Endodermal cell (in vitro differentiated cells): ENCODE data around the gene ECHS1. TPM values are rescaled to one million over a fixed set of nuclear protein-coding genes. Genes with fewer than 3 reads are reported as not detected.

ENCODE experiments used
- DNase-seq: peaks from one replicate; pipeline ENCODE4 v3.0.0-alpha.2; 2017
- H3K27ac ChIP-seq: 2 replicates; pipeline ENCODE4 v1.5.1; 2013; ENCODE audit warnings: mild to moderate bottlenecking, low read depth, low read length, moderate library complexity
- H3K27me3 ChIP-seq: 2 replicates; pipeline ENCODE4 v1.6.1; 2013; ENCODE audit warnings: mild to moderate bottlenecking, low read length, moderate library complexity; ENCODE audit not compliant: insufficient read depth, control insufficient read depth, poor library complexity, severe bottlenecking
- H3K36me3 ChIP-seq: 2 replicates; pipeline ENCODE4 v1.7.0; 2013; ENCODE audit warnings: mild to moderate bottlenecking, low read length, moderate library complexity; ENCODE audit not compliant: control insufficient read depth, insufficient read depth
- H3K4me1 ChIP-seq: one replicate; pipeline ENCODE4 v1.7.0; 2013; ENCODE audit warnings: low read length; ENCODE audit not compliant: control insufficient read depth, insufficient read depth
- H3K4me3 ChIP-seq: 2 replicates; pipeline ENCODE4 v1.5.1; 2013; ENCODE audit warnings: mild to moderate bottlenecking, low read length, moderate library complexity
- H3K9ac ChIP-seq: 2 replicates; pipeline ENCODE4 v1.6.1; 2013; ENCODE audit warnings: mild to moderate bottlenecking, low read length, moderate library complexity; ENCODE audit not compliant: poor library complexity, severe bottlenecking; ENCODE audit errors: extremely low read depth
- H3K9me3 ChIP-seq: 2 replicates; pipeline ENCODE4 v1.6.1; 2013; ENCODE audit warnings: mild to moderate bottlenecking, low read length, moderate library complexity; ENCODE audit not compliant: control insufficient read depth
- H3K27ac Mint-ChIP-seq: 2 replicates; pipeline ENCODE4 v1.8.0; 2020; ENCODE audit warnings: mixed read lengths
- H3K27me3 Mint-ChIP-seq: 2 replicates; pipeline ENCODE4 v1.8.0; 2021; ENCODE audit warnings: mild to moderate bottlenecking, mixed read lengths; ENCODE audit not compliant: insufficient read depth
- H3K36me3 Mint-ChIP-seq: 2 replicates; pipeline ENCODE4 v1.8.0; 2020; ENCODE audit warnings: low read depth, mixed read lengths
- H3K4me1 Mint-ChIP-seq: 2 replicates; pipeline ENCODE4 v1.8.0; 2020; ENCODE audit warnings: mixed read lengths
- H3K4me3 Mint-ChIP-seq: 2 replicates; pipeline ENCODE4 v1.8.0; 2020; ENCODE audit warnings: mild to moderate bottlenecking, moderate library complexity, mixed read lengths
- H3K9me3 Mint-ChIP-seq: 2 replicates; pipeline ENCODE4 v1.8.0; 2020; ENCODE audit warnings: mild to moderate bottlenecking, mixed read lengths
- WGBS, 2 experiments: methylation state at CpG; one replicate each; pipeline versions ENCODE4 v1.1.5 to v1.1.7; 2013; ENCODE audit warnings: missing lambda C conversion rate in 2 of 2, mixed read lengths in 1 of 2; ENCODE audit not compliant: insufficient coverage in 1 of 2, insufficient read length in 1 of 2; 5-methylcytosine and 5-hydroxymethylcytosine counted together
- microRNA-seq: library from miRNA; unstranded; fragments of <30 nt; microRNA quantifications from one replicate; pipeline ENCODE4 v1.2.0, GENCODE V29; 2020; ENCODE audit warnings: borderline microRNAs expressed
- total RNA-seq, 2 donors: library from RNA; stranded (reverse); fragmentation: NEBNext Ultra II Directional in 1 of 2; extraction: Animal tissue kit (Norgen Biotek cat#: 25700) in 1 of 2; gene quantifications; 2 replicates in 1 of 2; 3 replicates in 1 of 2; pipeline ENCODE4 v1.2.1, GENCODE V29; 2021
- TF ChIP-seq, protein P1 (sequence below): fragments of 200-600 bp; sonication (generic); conservative IDR thresholded peaks from 2 replicates; pipeline ENCODE4 v1.5.0; 2021; ENCODE audit warnings: antibody characterized with exemption, mild to moderate bottlenecking

Gene ECHS1
- total RNA-seq, 2 donors from 2014 or later, result 92.3 to 102 TPM

DNA sequence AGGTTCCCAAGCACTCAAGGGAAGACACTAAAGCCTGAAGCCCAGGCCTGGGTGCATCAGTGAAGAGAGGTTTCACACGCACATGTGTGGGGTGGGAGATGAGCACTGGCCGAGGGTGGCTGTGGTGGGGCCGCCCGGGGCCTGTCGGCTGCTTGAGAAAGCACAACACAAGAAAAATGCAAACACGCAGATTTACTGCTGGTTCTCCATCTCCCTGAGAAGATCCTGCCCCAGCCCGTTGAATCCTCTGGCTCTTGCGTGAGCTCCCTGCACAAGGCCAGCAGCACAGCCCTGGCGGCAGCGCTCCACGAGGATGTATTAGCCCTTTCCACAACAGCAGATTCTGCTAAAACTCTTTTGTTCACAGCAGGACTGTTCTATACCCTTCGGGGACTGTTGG is 58.2 kb downstream of the ECHS1 start:
- WGBS, 2 experiments, result 94 to 97% methylated on average over 11 to 12 of the region's 12 CpGs
- TF ChIP-seq, protein P1, sequence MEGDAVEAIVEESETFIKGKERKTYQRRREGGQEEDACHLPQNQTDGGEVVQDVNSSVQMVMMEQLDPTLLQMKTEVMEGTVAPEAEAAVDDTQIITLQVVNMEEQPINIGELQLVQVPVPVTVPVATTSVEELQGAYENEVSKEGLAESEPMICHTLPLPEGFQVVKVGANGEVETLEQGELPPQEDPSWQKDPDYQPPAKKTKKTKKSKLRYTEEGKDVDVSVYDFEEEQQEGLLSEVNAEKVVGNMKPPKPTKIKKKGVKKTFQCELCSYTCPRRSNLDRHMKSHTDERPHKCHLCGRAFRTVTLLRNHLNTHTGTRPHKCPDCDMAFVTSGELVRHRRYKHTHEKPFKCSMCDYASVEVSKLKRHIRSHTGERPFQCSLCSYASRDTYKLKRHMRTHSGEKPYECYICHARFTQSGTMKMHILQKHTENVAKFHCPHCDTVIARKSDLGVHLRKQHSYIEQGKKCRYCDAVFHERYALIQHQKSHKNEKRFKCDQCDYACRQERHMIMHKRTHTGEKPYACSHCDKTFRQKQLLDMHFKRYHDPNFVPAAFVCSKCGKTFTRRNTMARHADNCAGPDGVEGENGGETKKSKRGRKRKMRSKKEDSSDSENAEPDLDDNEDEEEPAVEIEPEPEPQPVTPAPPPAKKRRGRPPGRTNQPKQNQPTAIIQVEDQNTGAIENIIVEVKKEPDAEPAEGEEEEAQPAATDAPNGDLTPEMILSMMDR, result no peak
- Mint-ChIP-seq H3K27ac (no peak overlapping the region), H3K4me1 (no peaks in the 10 kb centered on the region), H3K4me3 (no peak overlapping the region), H3K27me3 (peaks cover 14% of the 10 kb centered on the region), H3K36me3 (peaks cover 21% of the 10 kb centered on the region), H3K9me3 (peaks cover 9% of the 10 kb centered on the region)
- Histone ChIP-seq H3K27ac (no peak overlapping the region), H3K4me3 (no peak overlapping the region), H3K9ac (no peak overlapping the region), H3K9me3 (peaks cover 11% of the 10 kb centered on the region), H3K36me3 (peaks cover 17% of the 10 kb centered on the region), H3K4me1 (no peaks in the 10 kb centered on the region), H3K27me3 (no peaks in the 10 kb centered on the region)
- no peak for DNase-seq

DNA sequence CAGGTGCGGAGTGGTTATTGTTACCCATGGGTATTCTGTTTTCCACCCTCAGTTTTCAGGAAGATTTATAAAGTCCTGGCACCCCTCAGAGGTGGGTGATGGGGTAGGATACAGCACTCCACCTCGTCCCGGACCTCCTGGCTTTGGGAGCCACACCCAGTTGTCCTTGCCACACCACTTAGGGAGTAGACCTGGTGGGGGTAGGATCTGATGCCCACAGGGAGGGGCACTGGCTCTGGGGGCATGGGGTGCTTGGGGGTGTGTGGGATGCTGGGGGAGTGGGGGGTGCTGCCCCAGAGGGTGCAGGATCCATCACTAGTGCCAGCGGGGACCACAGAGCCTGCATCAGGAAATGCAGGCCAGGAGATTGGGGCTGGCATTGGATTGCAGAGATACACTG is 60.0 kb downstream of the ECHS1 start:
- Histone ChIP-seq H3K27ac (no peak overlapping the region), H3K36me3 (peaks cover 24% of the 10 kb centered on the region), H3K27me3 (no peaks in the 10 kb centered on the region), H3K9ac (no peak overlapping the region), H3K4me1 (no peaks in the 10 kb centered on the region), H3K4me3 (no peak overlapping the region), H3K9me3 (no peaks in the 10 kb centered on the region)
- peaks cover under 1% of the 10 kb centered on the region for H3K4me1 Mint-ChIP-seq
- H3K27ac Mint-ChIP-seq, result no peak overlapping the region
- DNase-seq, result no peak
- TF ChIP-seq, protein P1, result no peak
- H3K27me3 Mint-ChIP-seq, result peaks cover 5% of the 10 kb centered on the region
- peaks cover 22% of the 10 kb centered on the region for H3K36me3 Mint-ChIP-seq
- no peak overlapping the region for H3K4me3 Mint-ChIP-seq
- 89 to 98% methylated on average over 3 to 4 of the region's 4 CpGs for WGBS, 2 experiments
- H3K9me3 Mint-ChIP-seq, result no peaks in the 10 kb centered on the region

DNA sequence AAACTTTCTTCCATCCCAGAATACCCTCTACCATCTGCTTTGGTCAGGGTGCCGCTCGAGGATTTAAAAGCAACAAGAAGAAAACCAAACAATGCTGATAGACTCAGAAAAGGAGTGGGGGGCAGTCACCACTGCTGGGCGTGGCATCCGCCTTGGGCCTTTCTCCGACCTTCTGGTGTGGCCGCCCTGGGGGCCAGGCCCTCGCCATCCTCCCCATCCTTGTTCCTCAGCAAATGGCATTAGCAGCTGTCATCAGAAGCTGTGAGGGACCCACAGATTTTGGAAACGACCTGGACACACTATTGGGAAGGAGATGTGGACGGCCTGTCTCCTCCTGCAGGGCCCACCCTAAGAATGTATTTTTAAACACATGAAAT is 60.4 kb downstream of the ECHS1 start:
- Mint-ChIP-seq H3K4me3 (no peak overlapping the region), H3K27ac (no peak overlapping the region), H3K27me3 (peaks cover 5% of the 10 kb centered on the region), H3K9me3 (no peaks in the 10 kb centered on the region), H3K36me3 (peaks cover 22% of the 10 kb centered on the region), H3K4me1 (peaks cover 5% of the 10 kb centered on the region)
- no peaks in the 10 kb centered on the region for H3K9me3 ChIP-seq
- no peaks in the 10 kb centered on the region for H3K4me1 ChIP-seq
- TF ChIP-seq, protein P1, result no peak
- H3K27me3 ChIP-seq, result no peaks in the 10 kb centered on the region
- H3K27ac ChIP-seq, result no peak overlapping the region
- peaks cover 24% of the 10 kb centered on the region for H3K36me3 ChIP-seq
- H3K9ac ChIP-seq, result no peak overlapping the region
- 87 to 95% methylated on average over 5 to 9 of the region's 9 CpGs for WGBS, 2 experiments
- H3K4me3 ChIP-seq, result no peak overlapping the region
- no peak for DNase-seq

Small RNAs within 50 kb of the gene (microRNA-seq; reads per million reads assigned to microRNA genes)
- gene MIR3944, result 0.59 reads per million

Other genes with a start within 250 kb of the ECHS1 start
- 1 to 10 TPM; 6.5 to 9.6 TPM for gene KNDC1, start 213.1 kb downstream of the ECHS1 start, total RNA-seq
- gene UTF1, start 143.1 kb downstream of the ECHS1 start, total RNA-seq, result 1 to 10 TPM in 1 of 2 donors, not detected in 1; 1.5 TPM
- gene VENTX, start 135.5 kb downstream of the ECHS1 start, total RNA-seq, result 10 to 100 TPM in 1 of 2 donors, 1 to 10 TPM in 1; 5.5 to 14.2 TPM
- 1 to 10 TPM; 3.7 to 5.5 TPM for gene ADAM8, start 96.5 kb downstream of the ECHS1 start, total RNA-seq
- 10 to 100 TPM; 52.8 to 63.0 TPM for gene TUBGCP2, start 64.5 kb downstream of the ECHS1 start, total RNA-seq
- gene ZNF511, start 64.4 kb downstream of the ECHS1 start, total RNA-seq, result 10 to 100 TPM; 48.1 to 57.6 TPM
- 1 to 10 TPM in 1 of 2 donors, under 1 TPM in 1; 0.75 to 1.3 TPM for gene CALY, start 36.5 kb downstream of the ECHS1 start, total RNA-seq
- not detected for gene PRAP1, start 26.0 kb downstream of the ECHS1 start, total RNA-seq
- gene FUOM, start 15.3 kb downstream of the ECHS1 start, total RNA-seq, result 10 to 100 TPM; 81.0 to 83.9 TPM
- gene PAOX, start 5.9 kb upstream of the ECHS1 start, total RNA-seq, result 10 to 100 TPM in 1 of 2 donors, 1 to 10 TPM in 1; 9.7 to 11.1 TPM
- gene MTG1, start 20.8 kb upstream of the ECHS1 start, total RNA-seq, result 10 to 100 TPM; 71.3 to 86.0 TPM
- under 1 TPM; 0.11 to 0.24 TPM for gene SPRN, start 51.3 kb upstream of the ECHS1 start, total RNA-seq
- gene SCART1, start 80.6 kb upstream of the ECHS1 start, total RNA-seq, result under 1 TPM; 0.37 to 0.80 TPM
- gene CYP2E1, start 154.0 kb upstream of the ECHS1 start, total RNA-seq, result under 1 TPM; 0.77 to 0.86 TPM
- gene SYCE1, start 192.2 kb upstream of the ECHS1 start, total RNA-seq, result not detected